ENCODE results near the gene TAGLN2.

TAGLN2 gene

GRCh38 chr1:159929155-159930051 lies 4.1 kb upstream of the TAGLN2 start:
- no peak for DNase-seq (ENCODE audit: low spot score)
- no peak for TF ChIP-seq CTCF (IDR thresholded peaks at IDR 0.05; ENCODE audit: borderline replicate concordance, control extremely low read depth, extremely low read depth, insufficient read depth, missing control alignments)
- in situ Hi-C loops (cut with MboI; ENCODE audit: low sequenced_read_pairs, unreplicated experiment), result loop anchor here (10.0 kb wide), 1 partner anchor 75 kb away; no protein-coding TSS in a partner anchor

DNA sequence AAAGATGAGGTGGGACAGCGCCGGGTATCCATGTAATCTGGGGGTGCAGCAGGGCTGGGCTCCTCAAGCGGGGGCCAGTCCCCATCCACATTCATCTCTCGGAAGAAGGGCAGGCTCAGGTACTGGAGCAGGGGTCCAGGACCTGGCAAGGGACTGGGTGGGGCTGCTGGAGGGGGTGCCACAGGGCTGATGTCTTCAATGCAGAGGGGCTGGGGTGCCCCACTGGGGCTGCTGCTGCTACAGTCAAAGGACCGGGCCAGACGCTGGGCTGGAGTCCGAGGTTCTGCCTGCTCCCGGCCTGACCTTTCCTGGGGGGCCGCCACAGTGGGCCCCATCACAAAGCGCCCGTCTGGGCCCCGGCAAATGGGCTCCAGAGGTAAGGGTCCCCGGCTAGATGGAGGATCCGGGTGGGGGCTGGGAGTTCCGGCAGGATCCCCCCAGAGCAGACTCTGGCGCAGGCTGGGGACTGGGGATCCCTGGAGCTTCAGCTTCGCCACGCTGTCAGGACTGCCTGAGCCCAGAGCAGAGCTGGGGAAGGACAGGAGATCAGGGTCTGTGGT lies 3.3 kb upstream of the TAGLN2 start:
- DNase-seq (ENCODE audit: low spot score), result no peak
- TF ChIP-seq CTCF (IDR thresholded peaks at IDR 0.05; ENCODE audit: borderline replicate concordance, control extremely low read depth, extremely low read depth, insufficient read depth, missing control alignments), result no peak
- in situ Hi-C loops (cut with MboI; ENCODE audit: low sequenced_read_pairs, unreplicated experiment), result no loop called here

DNA sequence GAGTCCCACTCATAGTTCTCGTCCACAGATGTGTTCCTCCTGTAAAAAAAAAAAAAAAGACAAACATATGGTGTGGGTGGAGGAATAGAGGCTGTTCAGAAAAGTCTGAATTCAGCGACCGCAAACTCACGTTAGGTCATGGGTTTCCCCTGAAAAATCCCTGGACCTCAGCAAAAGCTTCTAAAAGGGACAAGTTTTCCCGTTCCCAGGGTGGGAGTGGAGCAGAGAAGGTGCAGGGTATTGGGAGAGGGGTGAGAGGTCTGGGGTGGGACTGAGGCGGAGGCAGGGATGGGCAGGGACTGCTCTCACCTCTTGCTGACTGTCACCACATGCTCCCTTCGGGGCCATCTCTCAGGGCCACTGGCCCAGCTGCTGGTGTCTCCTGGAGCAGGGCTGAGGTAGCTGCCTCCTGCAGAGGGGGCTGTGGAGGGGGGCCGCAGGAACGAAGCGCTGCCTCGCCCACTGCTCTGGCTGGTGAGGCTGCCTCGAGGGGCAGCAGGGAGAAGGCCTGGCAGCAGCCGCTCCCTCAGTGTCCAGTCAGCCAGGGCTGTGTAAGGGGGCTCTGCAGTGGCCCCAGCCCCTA lies 2.6 kb upstream of the TAGLN2 start:
- TF ChIP-seq CTCF (IDR thresholded peaks at IDR 0.05; ENCODE audit: borderline replicate concordance, control extremely low read depth, extremely low read depth, insufficient read depth, missing control alignments), result peak; percentile 17
- DNase-seq (ENCODE audit: low spot score), result peak; percentile 58
- in situ Hi-C loops (cut with MboI; ENCODE audit: low sequenced_read_pairs, unreplicated experiment), result no loop called here

DNA sequence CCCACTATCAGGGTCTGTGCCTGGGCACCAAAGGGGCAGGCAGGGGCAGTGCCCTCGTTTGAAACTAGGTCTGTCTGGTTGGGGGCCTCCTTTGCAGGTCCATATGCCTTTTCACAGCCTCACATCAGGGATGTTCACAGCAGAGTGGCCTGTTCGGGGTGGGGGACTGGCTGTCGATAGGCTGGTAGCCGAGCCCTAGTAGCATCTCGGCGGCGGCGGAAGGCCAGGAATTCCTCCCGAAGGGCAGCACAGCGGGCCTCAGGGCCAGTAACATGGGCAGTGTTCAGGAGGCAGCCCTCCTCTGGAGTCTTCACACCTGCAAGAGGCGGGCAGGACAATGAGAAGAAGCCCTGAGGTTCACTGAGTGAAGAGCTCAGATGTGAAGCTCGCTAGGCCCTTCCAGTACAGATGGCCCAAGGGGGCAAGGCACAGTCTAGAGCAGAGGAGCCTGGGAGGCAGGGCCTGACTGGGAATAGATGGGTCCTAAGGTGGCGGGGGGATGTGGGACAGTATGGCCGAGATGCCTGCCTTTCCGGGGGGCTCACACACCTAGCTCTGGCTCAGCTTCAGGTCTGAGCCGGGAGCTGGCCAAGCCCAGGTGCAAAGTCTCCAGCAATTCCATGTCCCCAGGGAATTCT lies 2.0 kb upstream of the TAGLN2 start:
- DNase-seq (ENCODE audit: low spot score), result no peak
- in situ Hi-C loops (cut with MboI; ENCODE audit: low sequenced_read_pairs, unreplicated experiment), result no loop called here
- no peak for TF ChIP-seq CTCF (IDR thresholded peaks at IDR 0.05; ENCODE audit: borderline replicate concordance, control extremely low read depth, extremely low read depth, insufficient read depth, missing control alignments)

DNA sequence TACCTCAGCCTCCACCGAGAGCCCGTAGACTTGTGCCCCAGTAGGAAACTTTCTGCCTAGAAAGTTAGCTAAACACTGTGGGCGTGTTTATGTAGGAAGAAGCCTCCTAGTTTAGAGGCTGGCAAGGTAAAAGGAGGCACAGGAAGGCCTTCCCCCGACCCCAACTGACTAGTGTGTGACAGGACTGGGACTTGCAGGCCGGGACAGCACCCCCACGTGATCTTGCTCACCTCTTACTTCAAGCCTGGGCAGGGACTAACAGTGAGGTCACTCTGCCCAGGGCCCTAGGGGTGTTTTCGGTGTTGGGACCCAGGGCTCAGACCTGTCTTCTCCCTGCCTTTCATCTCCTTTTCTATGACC lies 392 bp upstream of the TAGLN2 start:
- no peak for TF ChIP-seq CTCF (IDR thresholded peaks at IDR 0.05; ENCODE audit: borderline replicate concordance, control extremely low read depth, extremely low read depth, insufficient read depth, missing control alignments)
- DNase-seq (ENCODE audit: low spot score), result peak; percentile 60
- in situ Hi-C loops (cut with MboI; ENCODE audit: low sequenced_read_pairs, unreplicated experiment), result no loop called here

DNA sequence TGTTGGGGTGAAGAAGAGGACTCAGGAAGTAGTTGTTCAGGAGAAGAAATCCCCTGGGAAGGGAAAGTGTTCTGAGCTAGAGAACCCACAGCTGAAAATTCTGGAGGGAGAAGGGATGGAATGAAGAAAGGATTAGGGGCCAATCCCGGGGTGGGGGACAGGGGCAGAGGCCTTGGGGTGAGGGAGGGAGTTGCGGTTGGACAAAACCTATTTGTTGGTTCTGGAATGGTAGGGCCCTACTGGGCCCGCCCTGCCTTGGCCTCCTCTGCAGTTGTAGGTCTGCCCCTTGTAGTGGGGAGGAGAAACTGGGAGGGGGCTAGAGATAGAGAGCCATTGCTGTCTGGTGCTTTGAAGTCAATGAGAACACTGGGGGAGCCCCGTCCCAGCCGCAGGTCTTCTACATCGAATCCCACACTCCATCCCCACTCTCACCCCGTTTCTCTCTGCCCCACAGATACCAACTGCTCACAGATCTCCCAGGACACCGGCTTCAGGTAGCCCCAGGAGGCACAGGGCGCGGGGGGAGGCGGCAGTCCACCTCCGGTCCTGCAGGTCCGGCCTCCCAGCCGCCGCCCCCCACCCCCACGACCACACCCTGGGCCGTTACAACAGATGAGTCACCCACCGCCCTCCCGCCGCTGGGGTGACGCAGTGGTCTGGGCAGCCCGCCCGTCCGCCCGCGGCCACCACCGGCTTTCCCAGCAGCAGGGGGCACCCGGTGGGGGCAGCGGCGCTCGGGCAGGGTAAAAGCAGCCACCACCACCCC lies 1.1 kb downstream of the TAGLN2 start:
- DNase-seq (ENCODE audit: low spot score), result peak; percentile 86
- in situ Hi-C loops (cut with MboI; ENCODE audit: low sequenced_read_pairs, unreplicated experiment), result no loop called here
- TF ChIP-seq CTCF (IDR thresholded peaks at IDR 0.05; ENCODE audit: borderline replicate concordance, control extremely low read depth, extremely low read depth, insufficient read depth, missing control alignments), result no peak
